AG09309 (cell line): ENCODE results near the gene SMAGP.

ENCODE experiments used
- DNase-seq: peaks from one replicate; pipeline ENCODE4 v3.0.0-alpha.2; 2010; ENCODE audit warnings: low read depth
- H3K4me3 ChIP-seq: 2 replicates; pipeline ENCODE4 v1.5.1; 2011; ENCODE audit warnings: mild to moderate bottlenecking, low read depth, low read length, moderate library complexity; ENCODE audit not compliant: control insufficient read depth
- CTCF ChIP-seq: IDR thresholded peaks from 2 replicates; pipeline ENCODE4 v1.5.1; 2011; ENCODE audit warnings: mild to moderate bottlenecking, low read depth, low read length, inconsistent platforms; ENCODE audit not compliant: insufficient read depth, control insufficient read depth; ENCODE audit errors: missing control alignments

SMAGP gene

DNA sequence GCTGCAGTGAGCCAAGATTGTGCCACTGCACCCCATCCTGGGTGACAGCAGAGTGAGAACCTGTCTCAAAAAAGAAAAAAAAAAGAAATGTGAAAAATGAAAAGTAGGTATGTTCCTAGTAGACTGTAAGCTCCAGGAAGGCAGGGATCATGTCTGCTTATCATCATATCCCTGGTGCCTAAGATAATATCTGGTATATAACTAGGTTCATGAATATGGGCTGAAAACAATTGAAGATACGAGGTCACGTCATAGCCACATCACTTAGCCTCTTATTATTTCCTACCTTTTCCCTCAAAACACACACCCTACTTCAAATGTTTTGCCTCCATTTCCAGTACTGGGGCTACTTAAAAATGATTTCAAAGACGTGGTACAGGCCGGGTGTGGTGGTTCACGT lies 55.3 kb downstream of the SMAGP start:
- no peak for TF ChIP-seq CTCF
- DNase-seq = no peak

GRCh38 chr12:51210690-51211395 lies 59.4 kb downstream of the SMAGP start:
- no peak for TF ChIP-seq CTCF
- DNase-seq = no peak
- H3K4me3 ChIP-seq = no peak overlapping the region

More for the DNA sequence above, 55.3 kb downstream of the SMAGP start:
- no peak overlapping the region for H3K4me3 ChIP-seq

- H3K4me3 ChIP-seq = no peak overlapping the region
- DNase-seq = no peak
- TF ChIP-seq CTCF = no peak
Observed at GRCh38 chr12:51209259-51209658, 61.0 kb downstream of the SMAGP start.

DNA sequence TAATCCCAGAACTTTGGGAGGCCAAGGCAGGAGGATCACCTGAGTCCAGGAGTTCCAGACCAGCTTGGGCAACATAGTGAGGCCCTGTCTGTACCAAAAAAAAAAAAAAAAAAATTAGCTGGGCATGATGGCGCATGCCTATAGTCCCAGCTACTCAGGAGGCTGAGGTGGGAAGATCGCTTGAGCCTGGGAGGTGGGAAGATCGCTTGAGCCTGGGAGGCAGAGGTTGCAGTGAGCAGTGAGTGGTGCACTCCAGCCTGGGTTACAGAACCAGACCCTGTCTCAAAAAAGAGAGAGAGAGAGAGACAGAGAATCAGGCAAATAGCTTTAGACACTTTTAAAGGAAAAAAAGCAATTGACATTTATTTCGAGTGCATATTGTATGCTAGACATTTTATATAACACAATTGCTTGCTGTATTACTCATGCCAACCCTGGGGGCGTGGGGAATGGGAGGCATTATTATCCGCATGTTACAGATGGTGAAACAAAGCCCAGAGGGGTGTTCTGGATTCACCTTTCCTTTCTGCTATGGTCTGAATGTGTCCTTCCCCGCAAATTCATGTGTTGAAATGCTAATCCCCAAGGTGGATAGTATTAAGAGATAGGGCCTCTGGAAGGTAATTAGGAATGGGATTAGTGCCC lies 62.1 kb downstream of the SMAGP start:
- no peak for TF ChIP-seq CTCF
- DNase-seq = no peak
- H3K4me3 ChIP-seq = no peak overlapping the region

DNA sequence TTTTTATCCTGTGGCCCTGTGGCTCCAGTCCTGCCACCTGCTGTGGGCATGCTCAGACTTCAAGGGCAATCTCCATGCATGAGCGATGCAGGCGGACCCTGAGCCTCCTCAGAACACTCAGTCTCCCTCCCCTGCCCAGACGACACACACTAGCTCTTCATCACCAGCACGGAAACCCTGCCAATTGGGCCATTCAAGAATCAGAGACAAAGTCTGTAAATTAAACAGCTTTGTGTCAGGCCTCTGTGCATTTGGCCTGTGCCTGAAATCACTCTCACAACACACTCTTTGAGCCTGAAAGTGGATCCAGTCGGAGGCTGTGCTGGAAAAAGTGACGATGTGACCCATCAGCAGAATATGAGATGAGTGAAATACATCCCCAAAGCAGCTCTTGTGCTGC lies 64.9 kb downstream of the SMAGP start:
- TF ChIP-seq CTCF = no peak
- H3K4me3 ChIP-seq = no peak overlapping the region
- no peak for DNase-seq

GRCh38 chr12:51202718-51203117 lies 67.5 kb downstream of the SMAGP start:
- DNase-seq = no peak
- TF ChIP-seq CTCF = no peak
- H3K4me3 ChIP-seq = no peak overlapping the region
